Mucosa of descending colon (tissue), 3 donors: ENCODE data around the gene CTSA. TPM values are rescaled to one million over a fixed set of nuclear protein-coding genes. Genes with fewer than 3 reads are reported as not detected.

Experiments
- total RNA-seq, 3 donors: library from RNA; stranded (reverse); fragmentation: NEBNext Ultra II Directional in 2 of 3; extraction: Animal tissue kit (Norgen Biotek cat#: 25700) in 2 of 3; gene quantifications; one replicate each; pipeline versions ENCODE4 v1.2.1 to v1.2.4, GENCODE V29; 2021 to 2023
- donor health status: DM: no; HTN: no; CAD: no; lungs with moderate emphysema.
- donor health status: DM: no; HTN: no; CAD: no.
- donor health status: DM: no; HTN: yes; CAD: no.

CTSA gene
- total RNA-seq, 3 donors from 2014 or later = 292 to 542 (median 436) TPM

Other genes starting within 250 kb of the CTSA start
- not detected for gene WFDC11, start 221.1 kb upstream of the CTSA start, total RNA-seq
- gene WFDC13, start 189.3 kb upstream of the CTSA start, total RNA-seq = not detected
- gene WFDC10B, start 186.3 kb upstream of the CTSA start, total RNA-seq = under 1 TPM in 1 of 3 donors, not detected in 2; 0.73 TPM
- gene SPINT4, start 169.0 kb upstream of the CTSA start, total RNA-seq = not detected
- 1 to 10 TPM; 3.2 to 7.9 (median 5.1) TPM for gene WFDC3, start 99.5 kb upstream of the CTSA start, total RNA-seq
- gene DNTTIP1, start 99.4 kb upstream of the CTSA start, total RNA-seq = 10 to 100 TPM; 32.7 to 59.5 (median 36.3) TPM
- 10 to 100 TPM in 1 of 3 donors, 1 to 10 TPM in 2; 4.7 to 41.1 (median 8.7) TPM for gene UBE2C, start 78.7 kb upstream of the CTSA start, total RNA-seq
- 1 to 10 TPM; 2.1 to 5.4 (median 3.1) TPM for gene TNNC2, start 64.0 kb upstream of the CTSA start, total RNA-seq
- 10 to 100 TPM; 13.8 to 31.5 (median 14.0) TPM for gene SNX21, start 57.5 kb upstream of the CTSA start, total RNA-seq
- 10 to 100 TPM; 31.1 to 61.0 (median 32.9) TPM for gene ACOT8, start 33.9 kb upstream of the CTSA start, total RNA-seq
- 1 to 10 TPM; 3.3 to 7.4 (median 5.7) TPM for gene ZSWIM3, start 33.7 kb upstream of the CTSA start, total RNA-seq
- gene ZSWIM1, start 10.1 kb upstream of the CTSA start, total RNA-seq = 10 to 100 TPM; 11.3 to 12.6 (median 12.4) TPM
- gene SPATA25, start 3.7 kb upstream of the CTSA start, total RNA-seq = 1 to 10 TPM; 3.9 to 6.0 (median 4.1) TPM
- 1 to 10 TPM; 4.2 to 9.1 (median 8.5) TPM for gene NEURL2, start 127 bp upstream of the CTSA start, total RNA-seq
- gene PLTP, start 20.8 kb downstream of the CTSA start, total RNA-seq = 100 to 1,000 TPM in 2 of 3 donors, 10 to 100 TPM in 1; 15.0 to 141 (median 111) TPM
- 10 to 100 TPM; 29.2 to 37.8 (median 35.1) TPM for gene PCIF1, start 43.3 kb downstream of the CTSA start, total RNA-seq
- gene ZNF335, start 80.9 kb downstream of the CTSA start, total RNA-seq = 10 to 100 TPM; 19.1 to 22.7 (median 20.1) TPM
- 1 to 10 TPM in 2 of 3 donors, under 1 TPM in 1; 0.52 to 6.7 (median 1.2) TPM for gene MMP9, start 117.6 kb downstream of the CTSA start, total RNA-seq
- 1 to 10 TPM in 1 of 3 donors, not detected in 2; 2.5 TPM for gene SLC12A5, start 137.9 kb downstream of the CTSA start, total RNA-seq
- 10 to 100 TPM; 23.7 to 36.6 (median 24.2) TPM for gene NCOA5, start 198.6 kb downstream of the CTSA start, total RNA-seq
- 1 to 10 TPM; 2.8 to 10.0 (median 6.0) TPM for gene CD40, start 227.0 kb downstream of the CTSA start, total RNA-seq